Tibial nerve (tissue), 4 donors: Measurements from ENCODE around the gene BACH2.

ENCODE experiments used
- EP300 ChIP-seq, 2 donors: sonication (generic); formaldehyde crosslinking; IDR thresholded peaks; one replicate each; pipeline ENCODE4 v1.6.1; 2017; ENCODE audit warnings: antibody characterized with exemption in 2 of 2, mild to moderate bottlenecking in 1 of 2
- POLR2A ChIP-seq, 2 donors: fragments of 450-650 bp; IDR thresholded peaks; one replicate each; pipeline ENCODE4 v1.6.1; 2017; ENCODE audit warnings: antibody characterized with exemption in 2 of 2, mild to moderate bottlenecking in 2 of 2, moderate library complexity in 2 of 2
- TF ChIP-seq, protein P1 (sequence below), 5 experiments: fragments of 200-600 bp in 3 of 5; fragments of 450-650 bp in 2 of 5; sonication (generic) in 3 of 5; IDR thresholded peaks; one replicate each; pipeline ENCODE4 v1.5.1; 2016 to 2019; ENCODE audit warnings: antibody characterized with exemption in 5 of 5, mild to moderate bottlenecking in 3 of 5, moderate library complexity in 2 of 5

GRCh38 chr6:89917801-89918366 lies 378.8 kb downstream of the BACH2 start:
- TF ChIP-seq, protein P1, sequence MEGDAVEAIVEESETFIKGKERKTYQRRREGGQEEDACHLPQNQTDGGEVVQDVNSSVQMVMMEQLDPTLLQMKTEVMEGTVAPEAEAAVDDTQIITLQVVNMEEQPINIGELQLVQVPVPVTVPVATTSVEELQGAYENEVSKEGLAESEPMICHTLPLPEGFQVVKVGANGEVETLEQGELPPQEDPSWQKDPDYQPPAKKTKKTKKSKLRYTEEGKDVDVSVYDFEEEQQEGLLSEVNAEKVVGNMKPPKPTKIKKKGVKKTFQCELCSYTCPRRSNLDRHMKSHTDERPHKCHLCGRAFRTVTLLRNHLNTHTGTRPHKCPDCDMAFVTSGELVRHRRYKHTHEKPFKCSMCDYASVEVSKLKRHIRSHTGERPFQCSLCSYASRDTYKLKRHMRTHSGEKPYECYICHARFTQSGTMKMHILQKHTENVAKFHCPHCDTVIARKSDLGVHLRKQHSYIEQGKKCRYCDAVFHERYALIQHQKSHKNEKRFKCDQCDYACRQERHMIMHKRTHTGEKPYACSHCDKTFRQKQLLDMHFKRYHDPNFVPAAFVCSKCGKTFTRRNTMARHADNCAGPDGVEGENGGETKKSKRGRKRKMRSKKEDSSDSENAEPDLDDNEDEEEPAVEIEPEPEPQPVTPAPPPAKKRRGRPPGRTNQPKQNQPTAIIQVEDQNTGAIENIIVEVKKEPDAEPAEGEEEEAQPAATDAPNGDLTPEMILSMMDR (IDR thresholded peaks at IDR 0.05) = no peak
- TF ChIP-seq POLR2A (IDR thresholded peaks at IDR 0.05) = no peak
- no peak for TF ChIP-seq EP300 (IDR thresholded peaks at IDR 0.05)
